ENCODE results near the gene CASD1.

The CASD1 gene

DNA sequence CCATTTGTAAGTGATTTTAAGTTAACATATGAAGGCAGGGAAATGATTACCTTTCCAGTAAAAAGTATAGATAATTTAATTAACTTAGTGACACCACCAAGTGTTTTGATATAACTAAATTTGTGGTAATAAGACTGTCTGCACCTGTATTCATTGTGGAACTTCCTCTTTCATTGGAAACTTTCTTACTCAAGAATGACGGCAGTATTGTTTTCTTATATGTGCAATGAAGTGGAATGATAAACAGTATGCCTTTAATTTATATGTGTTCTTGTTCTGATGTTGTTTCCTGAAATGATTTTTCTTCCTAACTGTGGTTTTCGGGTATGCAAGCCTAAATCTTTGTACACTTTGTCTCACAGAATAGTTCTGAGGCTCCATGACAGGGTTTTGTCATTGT is 46.4 kb downstream of the CASD1 start:
- no peak overlapping the region for H3K27ac ChIP-seq (ENCODE audit: low read depth, low read length)
- H3K9ac ChIP-seq (ENCODE audit: low read depth in 1 of 2, low read length in 2 of 2), result no peak overlapping the region
- no peak overlapping the region for H3K4me3 ChIP-seq (ENCODE audit: low read depth in 1 of 2, low read length in 2 of 2)
- H3K36me3 ChIP-seq (ENCODE audit: control insufficient read depth in 1 of 2, insufficient read depth in 2 of 2, low read length in 2 of 2), result peaks cover 0 to 3% of the 10 kb centered on the region in 2 donors
- H3K27me3 ChIP-seq (ENCODE audit: control insufficient read depth in 1 of 2, insufficient read depth in 2 of 2, low read length in 2 of 2), result no peaks in the 10 kb centered on the region
- no peaks in the 10 kb centered on the region for H3K4me1 ChIP-seq (ENCODE audit: control insufficient read depth in 1 of 2, insufficient read depth in 2 of 2, low read length in 2 of 2)
- H3K9me3 ChIP-seq (ENCODE audit: control insufficient read depth in 1 of 2, low read length in 2 of 2), result no peaks in the 10 kb centered on the region

DNA sequence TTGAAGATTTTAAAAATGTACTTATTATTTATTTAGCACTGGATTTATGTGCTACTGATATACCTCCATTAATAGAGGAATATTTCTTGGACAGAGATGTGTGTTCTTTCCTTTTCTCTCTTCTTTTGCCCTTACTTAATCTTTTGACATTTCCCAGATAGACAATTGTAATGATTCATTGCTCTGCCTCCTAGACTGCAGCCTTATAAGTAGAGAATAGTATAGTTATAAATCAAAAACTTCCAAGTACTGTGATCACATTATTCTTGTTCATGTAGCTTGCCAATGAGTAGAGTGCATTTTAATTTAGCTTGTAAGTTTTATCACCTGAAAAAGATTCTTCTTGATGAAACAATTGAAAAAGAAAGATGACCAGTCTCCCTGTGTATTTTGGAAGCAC is 47.6 kb downstream of the CASD1 start:
- Histone ChIP-seq H3K4me3 (ENCODE audit: low read depth in 1 of 2, low read length in 2 of 2) (no peak overlapping the region), H3K36me3 (ENCODE audit: control insufficient read depth in 1 of 2, insufficient read depth in 2 of 2, low read length in 2 of 2) (peaks cover 0 to 3% of the 10 kb centered on the region in 2 donors), H3K27ac (ENCODE audit: low read depth, low read length) (no peak overlapping the region), H3K9ac (ENCODE audit: low read depth in 1 of 2, low read length in 2 of 2) (no peak overlapping the region), H3K27me3 (ENCODE audit: control insufficient read depth in 1 of 2, insufficient read depth in 2 of 2, low read length in 2 of 2) (no peaks in the 10 kb centered on the region), H3K9me3 (ENCODE audit: control insufficient read depth in 1 of 2, low read length in 2 of 2) (no peaks in the 10 kb centered on the region), H3K4me1 (ENCODE audit: control insufficient read depth in 1 of 2, insufficient read depth in 2 of 2, low read length in 2 of 2) (no peaks in the 10 kb centered on the region)

DNA sequence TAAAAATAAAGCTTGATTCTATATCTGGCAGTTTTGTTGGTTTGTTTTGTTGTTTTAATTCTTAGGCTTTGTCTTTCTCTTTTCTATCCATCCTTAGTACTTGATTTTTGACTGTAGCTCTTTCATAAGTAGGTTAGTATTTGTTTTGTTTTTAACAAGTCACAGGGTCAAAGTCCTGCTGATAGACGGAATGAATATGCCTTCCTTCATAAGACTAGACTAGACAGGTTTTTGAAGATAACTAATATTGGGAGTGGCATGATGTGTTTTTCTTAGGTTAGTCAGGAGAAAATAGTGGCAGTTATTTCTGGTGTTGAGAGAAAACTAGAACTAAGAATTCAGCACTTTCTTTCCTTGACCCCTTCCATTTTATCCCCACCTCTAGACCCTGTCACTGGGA is 50.4 kb downstream of the CASD1 start:
- Histone ChIP-seq H3K4me1 (ENCODE audit: control insufficient read depth in 1 of 2, insufficient read depth in 2 of 2, low read length in 2 of 2) (no peaks in the 10 kb centered on the region), H3K9ac (ENCODE audit: low read depth in 1 of 2, low read length in 2 of 2) (no peak overlapping the region), H3K27ac (ENCODE audit: low read depth, low read length) (no peak overlapping the region), H3K36me3 (ENCODE audit: control insufficient read depth in 1 of 2, insufficient read depth in 2 of 2, low read length in 2 of 2) (no peaks in the 10 kb centered on the region), H3K9me3 (ENCODE audit: control insufficient read depth in 1 of 2, low read length in 2 of 2) (no peaks in the 10 kb centered on the region), H3K27me3 (ENCODE audit: control insufficient read depth in 1 of 2, insufficient read depth in 2 of 2, low read length in 2 of 2) (no peaks in the 10 kb centered on the region), H3K4me3 (ENCODE audit: low read depth in 1 of 2, low read length in 2 of 2) (no peak overlapping the region)

DNA sequence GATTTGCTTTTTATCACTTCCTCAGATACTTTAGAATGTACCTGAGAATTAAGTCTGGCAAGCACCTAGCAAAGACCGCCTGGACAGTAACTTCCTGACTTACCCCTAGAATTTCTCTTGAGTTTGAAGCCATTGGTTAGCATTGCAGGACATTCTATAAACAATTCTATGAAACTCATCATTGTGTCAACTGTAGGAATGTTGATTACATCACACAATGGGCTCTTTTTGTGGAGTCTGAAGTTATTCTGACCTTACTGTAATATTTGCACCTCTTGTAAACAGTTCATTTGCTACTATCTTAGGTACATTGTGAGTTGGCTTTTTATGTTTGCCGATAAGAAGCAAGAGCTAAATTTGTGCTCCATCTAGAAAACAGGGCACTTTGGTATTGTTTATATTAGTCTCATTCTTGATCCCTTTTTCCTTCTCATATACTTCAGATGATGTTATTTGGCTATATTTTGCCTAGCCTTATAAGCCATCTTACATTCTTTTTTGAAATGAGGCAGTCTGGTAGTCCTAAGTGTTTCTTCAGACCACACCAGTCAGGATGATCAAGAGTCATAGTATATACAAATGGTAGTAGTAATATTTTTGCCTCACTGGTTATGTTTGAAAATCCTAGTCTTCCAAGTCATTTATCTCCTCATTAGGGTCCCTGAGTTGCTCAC is 52.4 kb downstream of the CASD1 start:
- no peak overlapping the region for H3K27ac ChIP-seq (ENCODE audit: low read depth, low read length)
- H3K9ac ChIP-seq (ENCODE audit: low read depth in 1 of 2, low read length in 2 of 2), result no peak overlapping the region
- no peak overlapping the region for H3K4me3 ChIP-seq (ENCODE audit: low read depth in 1 of 2, low read length in 2 of 2)
- H3K4me1 ChIP-seq (ENCODE audit: control insufficient read depth in 1 of 2, insufficient read depth in 2 of 2, low read length in 2 of 2), result no peaks in the 10 kb centered on the region
- no peaks in the 10 kb centered on the region for H3K9me3 ChIP-seq (ENCODE audit: control insufficient read depth in 1 of 2, low read length in 2 of 2)
- no peaks in the 10 kb centered on the region for H3K36me3 ChIP-seq (ENCODE audit: control insufficient read depth in 1 of 2, insufficient read depth in 2 of 2, low read length in 2 of 2)
- H3K27me3 ChIP-seq (ENCODE audit: control insufficient read depth in 1 of 2, insufficient read depth in 2 of 2, low read length in 2 of 2), result no peaks in the 10 kb centered on the region

DNA sequence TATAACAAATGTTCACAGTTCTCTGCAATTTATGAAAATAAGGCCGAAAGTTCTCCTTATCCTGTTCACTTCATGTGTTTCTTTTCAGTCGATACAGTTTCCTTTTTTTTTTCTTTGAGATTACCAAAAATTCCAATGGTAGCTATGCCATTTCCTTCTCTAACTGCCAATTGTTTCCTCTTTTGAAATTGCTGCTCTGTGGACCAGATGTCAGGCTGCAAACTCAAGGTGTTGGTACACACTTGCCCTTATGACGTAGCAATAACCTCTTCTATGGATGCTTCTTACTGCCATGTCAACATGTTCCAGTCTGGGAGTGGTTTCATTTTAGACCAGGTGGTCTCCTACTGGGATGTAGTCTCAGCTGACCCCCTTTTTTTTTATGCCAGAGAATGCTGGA is 52.9 kb downstream of the CASD1 start:
- Histone ChIP-seq H3K9ac (ENCODE audit: low read depth in 1 of 2, low read length in 2 of 2) (no peak overlapping the region), H3K27ac (ENCODE audit: low read depth, low read length) (no peak overlapping the region), H3K9me3 (ENCODE audit: control insufficient read depth in 1 of 2, low read length in 2 of 2) (no peaks in the 10 kb centered on the region), H3K4me1 (ENCODE audit: control insufficient read depth in 1 of 2, insufficient read depth in 2 of 2, low read length in 2 of 2) (no peaks in the 10 kb centered on the region), H3K4me3 (ENCODE audit: low read depth in 1 of 2, low read length in 2 of 2) (no peak overlapping the region), H3K27me3 (ENCODE audit: control insufficient read depth in 1 of 2, insufficient read depth in 2 of 2, low read length in 2 of 2) (no peaks in the 10 kb centered on the region), H3K36me3 (ENCODE audit: control insufficient read depth in 1 of 2, insufficient read depth in 2 of 2, low read length in 2 of 2) (no peaks in the 10 kb centered on the region)

DNA sequence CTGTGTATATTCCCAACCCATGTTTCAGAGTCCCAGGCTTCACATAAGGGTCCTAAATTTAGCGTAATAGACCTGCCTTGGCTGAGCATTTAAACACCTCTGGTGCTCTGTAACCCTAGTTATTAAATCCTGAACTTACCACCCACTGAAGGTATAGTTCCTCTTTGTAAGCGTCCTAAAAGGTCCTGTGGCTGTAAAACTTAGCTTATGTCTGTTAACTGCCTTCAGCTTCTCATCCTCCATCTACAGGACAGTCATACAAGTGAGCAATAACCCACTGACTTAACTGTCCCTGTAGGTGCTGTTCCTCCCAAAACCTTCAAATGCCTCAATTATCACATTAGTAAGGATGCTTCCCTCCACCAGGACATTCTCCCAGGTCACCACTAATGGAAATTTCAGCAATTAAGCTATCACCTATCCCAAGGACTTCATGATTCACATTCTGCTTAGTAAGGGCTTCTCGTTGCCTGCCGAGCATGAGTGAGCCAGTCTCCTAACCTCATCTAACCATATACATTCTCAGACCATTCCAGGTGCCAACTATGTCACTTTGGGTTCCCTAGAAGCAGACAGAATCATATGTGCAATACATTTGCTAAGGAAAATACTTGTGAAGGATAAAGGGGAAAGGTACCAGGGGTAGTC is 55.8 kb downstream of the CASD1 start:
- Histone ChIP-seq H3K4me1 (ENCODE audit: control insufficient read depth in 1 of 2, insufficient read depth in 2 of 2, low read length in 2 of 2) (no peaks in the 10 kb centered on the region), H3K9me3 (ENCODE audit: control insufficient read depth in 1 of 2, low read length in 2 of 2) (no peaks in the 10 kb centered on the region), H3K27ac (ENCODE audit: low read depth, low read length) (no peak overlapping the region), H3K9ac (ENCODE audit: low read depth in 1 of 2, low read length in 2 of 2) (no peak overlapping the region), H3K27me3 (ENCODE audit: control insufficient read depth in 1 of 2, insufficient read depth in 2 of 2, low read length in 2 of 2) (no peaks in the 10 kb centered on the region), H3K4me3 (ENCODE audit: low read depth in 1 of 2, low read length in 2 of 2) (no peak overlapping the region), H3K36me3 (ENCODE audit: control insufficient read depth in 1 of 2, insufficient read depth in 2 of 2, low read length in 2 of 2) (no peaks in the 10 kb centered on the region)

DNA sequence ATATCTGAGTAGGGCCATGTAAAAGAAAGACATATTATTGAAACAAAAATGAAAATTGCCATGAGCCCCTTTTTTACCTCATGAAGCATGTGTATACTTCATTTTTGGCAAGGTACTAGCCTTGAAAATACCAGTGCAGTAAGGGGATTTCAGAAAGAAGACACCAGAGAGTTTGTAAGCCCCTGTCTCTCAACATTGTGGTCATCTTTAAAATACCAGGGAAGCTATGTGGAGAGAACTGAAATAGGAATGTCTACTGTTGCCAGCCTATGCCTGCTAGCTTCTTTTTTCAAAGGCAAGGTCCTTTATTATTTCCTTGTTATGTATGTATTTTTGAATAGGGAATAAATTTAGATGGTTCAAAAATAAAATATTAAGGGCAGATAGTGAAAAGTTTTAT is 57.8 kb downstream of the CASD1 start:
- Histone ChIP-seq H3K27me3 (ENCODE audit: control insufficient read depth in 1 of 2, insufficient read depth in 2 of 2, low read length in 2 of 2) (no peaks in the 10 kb centered on the region), H3K27ac (ENCODE audit: low read depth, low read length) (no peak overlapping the region), H3K9ac (ENCODE audit: low read depth in 1 of 2, low read length in 2 of 2) (no peak overlapping the region), H3K9me3 (ENCODE audit: control insufficient read depth in 1 of 2, low read length in 2 of 2) (no peaks in the 10 kb centered on the region), H3K36me3 (ENCODE audit: control insufficient read depth in 1 of 2, insufficient read depth in 2 of 2, low read length in 2 of 2) (no peaks in the 10 kb centered on the region), H3K4me1 (ENCODE audit: control insufficient read depth in 1 of 2, insufficient read depth in 2 of 2, low read length in 2 of 2) (no peaks in the 10 kb centered on the region), H3K4me3 (ENCODE audit: low read depth in 1 of 2, low read length in 2 of 2) (no peak overlapping the region)

DNA sequence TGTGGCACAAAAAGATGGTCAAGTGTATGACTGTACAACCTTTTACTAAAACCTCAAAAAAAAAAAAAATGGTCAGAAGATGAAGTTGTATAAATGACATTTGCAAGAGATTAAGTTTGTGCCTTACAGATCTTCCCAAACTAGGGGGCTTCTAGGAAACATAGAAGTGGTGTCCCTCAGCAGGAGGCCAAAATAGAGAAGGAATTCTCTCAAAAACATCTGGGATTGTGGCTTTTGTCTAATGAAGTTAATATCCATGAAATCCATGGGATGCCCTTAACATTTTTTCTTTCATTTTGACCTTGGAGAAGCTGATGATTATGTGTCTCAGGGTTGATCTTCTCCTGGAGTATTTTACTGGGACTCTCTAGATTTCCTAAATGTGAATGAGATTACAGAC is 62.2 kb downstream of the CASD1 start:
- Histone ChIP-seq H3K9ac (ENCODE audit: low read depth in 1 of 2, low read length in 2 of 2) (no peak overlapping the region), H3K4me1 (ENCODE audit: control insufficient read depth in 1 of 2, insufficient read depth in 2 of 2, low read length in 2 of 2) (no peaks in the 10 kb centered on the region), H3K27me3 (ENCODE audit: control insufficient read depth in 1 of 2, insufficient read depth in 2 of 2, low read length in 2 of 2) (no peaks in the 10 kb centered on the region), H3K36me3 (ENCODE audit: control insufficient read depth in 1 of 2, insufficient read depth in 2 of 2, low read length in 2 of 2) (no peaks in the 10 kb centered on the region), H3K27ac (ENCODE audit: low read depth, low read length) (no peak overlapping the region), H3K4me3 (ENCODE audit: low read depth in 1 of 2, low read length in 2 of 2) (no peak overlapping the region), H3K9me3 (ENCODE audit: control insufficient read depth in 1 of 2, low read length in 2 of 2) (peaks cover 4 to 15% of the 10 kb centered on the region in 2 donors)

DNA sequence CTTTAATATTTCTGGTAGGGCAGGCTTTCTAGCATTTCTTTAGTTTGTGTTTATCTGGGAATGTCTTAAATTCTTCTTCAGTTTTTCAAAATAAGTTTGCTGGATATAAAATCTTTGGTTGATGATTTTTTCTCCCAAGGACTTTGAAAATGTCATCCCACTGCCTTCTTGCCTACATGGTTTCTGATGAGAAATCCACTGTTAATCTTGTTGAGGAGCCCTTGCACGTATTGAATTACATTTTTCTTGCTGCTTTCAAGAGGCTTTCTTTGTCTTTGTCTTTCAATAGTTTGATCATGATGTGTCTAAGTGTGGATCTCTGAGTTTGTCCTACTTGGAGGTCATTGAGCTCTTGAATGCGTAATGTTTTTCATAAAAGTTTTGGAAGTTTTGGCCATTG is 66.0 kb downstream of the CASD1 start:
- no peaks in the 10 kb centered on the region for H3K36me3 ChIP-seq (ENCODE audit: control insufficient read depth in 1 of 2, insufficient read depth in 2 of 2, low read length in 2 of 2)
- H3K9me3 ChIP-seq (ENCODE audit: control insufficient read depth in 1 of 2, low read length in 2 of 2), result peaks cover 4 to 15% of the 10 kb centered on the region in 2 donors
- no peaks in the 10 kb centered on the region for H3K4me1 ChIP-seq (ENCODE audit: control insufficient read depth in 1 of 2, insufficient read depth in 2 of 2, low read length in 2 of 2)
- H3K9ac ChIP-seq (ENCODE audit: low read depth in 1 of 2, low read length in 2 of 2), result no peak overlapping the region
- H3K27ac ChIP-seq (ENCODE audit: low read depth, low read length), result no peak overlapping the region
- H3K4me3 ChIP-seq (ENCODE audit: low read depth in 1 of 2, low read length in 2 of 2), result no peak overlapping the region
- H3K27me3 ChIP-seq (ENCODE audit: control insufficient read depth in 1 of 2, insufficient read depth in 2 of 2, low read length in 2 of 2), result no peaks in the 10 kb centered on the region

DNA sequence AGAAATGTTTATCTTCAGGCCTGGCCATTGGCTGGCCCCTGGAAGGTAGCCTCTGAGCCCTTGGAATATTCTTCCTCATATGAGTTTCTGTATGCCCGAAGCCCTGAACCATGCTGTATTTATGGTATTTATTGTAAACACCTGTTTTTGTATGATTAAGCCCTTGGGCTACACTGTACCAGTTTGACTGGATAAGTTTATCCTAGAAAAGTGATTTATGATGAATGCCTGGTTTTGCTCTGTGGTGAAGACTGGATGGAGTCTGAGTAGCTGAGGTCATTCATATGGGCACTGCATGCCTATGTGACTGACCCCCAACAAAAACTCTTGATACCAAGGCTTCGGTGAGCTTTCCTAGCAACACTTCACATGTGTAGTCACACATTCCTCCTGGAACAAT is 66.7 kb downstream of the CASD1 start:
- Histone ChIP-seq H3K27me3 (ENCODE audit: control insufficient read depth in 1 of 2, insufficient read depth in 2 of 2, low read length in 2 of 2) (no peaks in the 10 kb centered on the region), H3K4me3 (ENCODE audit: low read depth in 1 of 2, low read length in 2 of 2) (no peak overlapping the region), H3K9ac (ENCODE audit: low read depth in 1 of 2, low read length in 2 of 2) (no peak overlapping the region), H3K36me3 (ENCODE audit: control insufficient read depth in 1 of 2, insufficient read depth in 2 of 2, low read length in 2 of 2) (no peaks in the 10 kb centered on the region), H3K27ac (ENCODE audit: low read depth, low read length) (no peak overlapping the region), H3K4me1 (ENCODE audit: control insufficient read depth in 1 of 2, insufficient read depth in 2 of 2, low read length in 2 of 2) (no peaks in the 10 kb centered on the region), H3K9me3 (ENCODE audit: control insufficient read depth in 1 of 2, low read length in 2 of 2) (peaks cover 4 to 15% of the 10 kb centered on the region in 2 donors)
